ENCODE measurements around the gene INKA2.

INKA2 gene

GRCh38 chr1:111739194-111739924 is at the start of gene INKA2:
Gene INKA2 (minus strand): TSS chr1:111739395. CDS start chr1:111739242, 153 bp downstream.
- TF ChIP-seq ZNF274 (IDR thresholded peaks at IDR 0.05; ENCODE audit: low read depth, low read length) = no peak

GRCh38 chr1:111786669-111787207 is 47.5 kb upstream of the INKA2 start:
- H3K4me3 ChIP-seq (ENCODE audit: low read length) = no peak overlapping the region
- no peak for TF ChIP-seq ZNF274 (IDR thresholded peaks at IDR 0.05; ENCODE audit: low read depth, low read length)

More at GRCh38 chr1:111739194-111739924, at the start of gene INKA2:
- H3K4me3 ChIP-seq (ENCODE audit: low read length) = peak within 1 kb of the TSS; percentile 73

- TF ChIP-seq ZNF274 (IDR thresholded peaks at IDR 0.05; ENCODE audit: low read depth, low read length) = no peak
- H3K4me3 ChIP-seq (ENCODE audit: low read length) = no peak overlapping the region
Observed at GRCh38 chr1:111784273-111784901, 45.2 kb upstream of the INKA2 start.

DNA sequence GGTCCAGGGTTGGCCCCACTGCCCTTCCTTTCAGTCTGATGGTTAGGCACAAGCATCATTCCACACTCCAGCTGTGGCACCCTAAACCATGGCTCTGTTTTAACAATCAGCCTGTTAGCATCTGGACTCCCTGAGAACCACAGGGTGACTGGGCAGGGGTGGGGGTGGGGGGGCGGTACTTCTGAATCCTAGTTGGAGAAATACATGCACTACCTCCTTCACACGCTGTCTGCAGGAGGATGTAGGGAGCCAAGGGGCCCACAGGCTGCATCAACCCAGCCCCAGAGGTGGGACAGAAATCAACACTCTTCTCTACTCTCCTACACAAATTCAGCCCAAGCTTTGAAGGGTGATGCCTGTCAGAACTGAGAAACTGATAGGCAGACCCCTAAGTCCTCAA is 40.4 kb upstream of the INKA2 start:
- H3K4me3 ChIP-seq (ENCODE audit: low read length) = no peak overlapping the region
- TF ChIP-seq ZNF274 (IDR thresholded peaks at IDR 0.05; ENCODE audit: low read depth, low read length) = no peak

GRCh38 chr1:111778541-111779051 is 39.4 kb upstream of the INKA2 start:
- no peak overlapping the region for H3K4me3 ChIP-seq (ENCODE audit: low read length)
- no peak for TF ChIP-seq ZNF274 (IDR thresholded peaks at IDR 0.05; ENCODE audit: low read depth, low read length)

GRCh38 chr1:111778066-111778465 is 38.9 kb upstream of the INKA2 start:
- TF ChIP-seq ZNF274 (IDR thresholded peaks at IDR 0.05; ENCODE audit: low read depth, low read length) = no peak
- H3K4me3 ChIP-seq (ENCODE audit: low read length) = no peak overlapping the region

DNA sequence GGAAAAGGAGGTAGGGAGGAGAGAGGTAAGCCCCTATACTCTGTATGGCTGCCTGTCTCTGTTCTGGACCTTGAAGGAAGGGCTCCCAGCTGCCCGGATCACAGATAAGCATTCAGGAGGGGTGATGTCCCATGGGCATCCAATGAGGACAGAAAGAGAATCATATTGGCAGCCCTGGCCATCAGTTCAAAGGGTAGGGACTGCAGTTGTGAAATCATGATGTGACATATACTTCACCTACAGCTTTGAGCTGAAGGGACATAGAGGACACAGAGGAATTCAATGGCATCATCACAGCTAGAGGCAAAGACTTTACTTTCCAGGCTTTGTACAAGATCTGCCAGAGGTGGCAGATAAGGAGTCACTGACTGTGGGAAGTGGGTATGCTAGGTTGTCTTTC is 38.1 kb upstream of the INKA2 start:
- H3K4me3 ChIP-seq (ENCODE audit: low read length) = no peak overlapping the region
- TF ChIP-seq ZNF274 (IDR thresholded peaks at IDR 0.05; ENCODE audit: low read depth, low read length) = no peak

- TF ChIP-seq ZNF274 (IDR thresholded peaks at IDR 0.05; ENCODE audit: low read depth, low read length) = no peak
- H3K4me3 ChIP-seq (ENCODE audit: low read length) = no peak overlapping the region
Observed at GRCh38 chr1:111776861-111777260, 37.7 kb upstream of the INKA2 start.

DNA sequence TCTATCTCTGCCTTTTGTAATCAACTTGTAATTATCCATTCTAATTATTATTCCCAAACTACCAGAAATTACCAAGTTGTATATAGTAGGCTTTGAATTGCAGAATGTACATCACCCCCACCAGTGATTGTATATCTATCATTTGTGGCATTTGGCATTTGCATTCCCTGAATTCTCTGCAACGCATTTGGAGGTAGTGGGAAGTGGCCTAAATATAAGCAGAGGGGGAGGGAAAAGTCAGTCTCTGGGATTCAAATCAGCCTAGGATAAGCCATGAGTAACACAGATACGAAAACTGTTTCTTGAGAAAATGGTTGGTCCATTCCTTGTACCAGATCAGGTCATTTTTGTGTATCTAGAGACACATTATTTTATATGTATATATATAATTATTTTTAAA is 37.2 kb upstream of the INKA2 start:
- no peak for TF ChIP-seq ZNF274 (IDR thresholded peaks at IDR 0.05; ENCODE audit: low read depth, low read length)
- no peak overlapping the region for H3K4me3 ChIP-seq (ENCODE audit: low read length)

- H3K4me3 ChIP-seq (ENCODE audit: low read length) = no peak overlapping the region
- TF ChIP-seq ZNF274 (IDR thresholded peaks at IDR 0.05; ENCODE audit: low read depth, low read length) = no peak
Observed at GRCh38 chr1:111775966-111776365, 36.8 kb upstream of the INKA2 start.

DNA sequence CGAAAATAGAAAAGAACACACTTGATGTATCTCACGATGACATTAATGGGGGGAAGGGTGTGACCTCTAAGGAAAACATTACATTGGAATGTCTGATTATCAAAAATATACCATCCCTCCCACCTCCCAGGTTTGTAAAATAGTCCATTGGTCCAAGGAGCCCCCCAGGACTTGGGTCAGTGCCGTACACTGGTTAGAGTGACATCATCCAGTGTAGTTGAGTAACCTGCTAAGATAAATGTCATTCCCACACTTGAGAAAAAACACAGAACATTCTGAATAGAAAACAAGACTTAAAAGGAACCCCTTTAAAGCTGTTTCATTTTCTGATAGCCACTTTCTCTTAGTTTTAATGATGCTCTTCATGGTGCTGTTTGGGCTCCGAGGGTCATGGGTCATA is 31.7 kb upstream of the INKA2 start:
- H3K4me3 ChIP-seq (ENCODE audit: low read length) = no peak overlapping the region
- TF ChIP-seq ZNF274 (IDR thresholded peaks at IDR 0.05; ENCODE audit: low read depth, low read length) = no peak

DNA sequence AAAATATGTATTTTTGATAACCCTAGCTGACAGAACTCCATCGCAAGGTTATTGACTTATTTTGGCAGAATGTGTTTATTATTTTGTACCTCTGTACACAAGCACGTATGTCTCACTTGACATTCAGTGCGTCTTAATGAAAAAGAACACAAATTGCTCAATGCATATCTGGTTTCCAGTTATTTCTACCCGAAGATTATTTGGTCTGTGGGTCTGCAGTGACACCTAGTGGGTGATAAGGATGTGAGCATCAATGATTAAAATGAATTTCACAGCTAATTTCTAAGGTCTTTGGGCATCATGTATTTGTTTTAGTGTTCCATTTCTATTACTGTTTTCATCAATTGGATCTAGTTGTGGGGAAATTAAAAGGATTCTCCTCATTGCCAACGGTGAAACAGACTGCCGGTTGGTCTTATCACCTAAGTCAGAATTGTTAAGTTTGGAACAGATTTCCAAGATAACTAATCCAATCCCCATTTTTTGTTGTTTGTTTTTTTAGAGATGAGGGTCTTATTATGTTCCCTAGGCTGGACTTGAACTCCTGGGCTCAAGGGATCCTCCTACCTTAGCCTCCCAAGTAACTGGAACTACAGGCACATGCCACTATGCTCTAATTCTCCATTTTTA is 30.4 kb upstream of the INKA2 start:
- no peak for TF ChIP-seq ZNF274 (IDR thresholded peaks at IDR 0.05; ENCODE audit: low read depth, low read length)
- no peak overlapping the region for H3K4me3 ChIP-seq (ENCODE audit: low read length)

GRCh38 chr1:111768625-111769024 is 29.4 kb upstream of the INKA2 start:
- TF ChIP-seq ZNF274 (IDR thresholded peaks at IDR 0.05; ENCODE audit: low read depth, low read length) = no peak
- no peak overlapping the region for H3K4me3 ChIP-seq (ENCODE audit: low read length)

DNA sequence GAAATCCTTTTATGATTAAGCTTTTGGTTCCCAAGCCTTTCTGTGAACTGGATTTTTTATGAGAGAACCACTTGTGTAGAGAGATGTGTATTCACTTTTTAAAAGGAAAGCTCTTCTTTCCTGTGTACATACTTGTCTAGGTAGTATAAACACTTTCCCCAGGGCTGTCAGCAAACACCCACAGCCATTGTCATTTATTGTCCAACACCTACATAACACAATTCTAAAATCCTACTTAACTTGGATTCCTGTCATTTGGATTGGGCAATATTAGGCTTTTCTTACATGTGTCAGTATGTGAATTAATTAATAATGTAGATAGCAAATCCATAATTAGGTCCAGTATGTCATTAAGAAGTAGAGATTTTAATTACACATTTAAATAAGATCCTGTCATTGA is 28.8 kb upstream of the INKA2 start:
- TF ChIP-seq ZNF274 (IDR thresholded peaks at IDR 0.05; ENCODE audit: low read depth, low read length) = no peak
- no peak overlapping the region for H3K4me3 ChIP-seq (ENCODE audit: low read length)

DNA sequence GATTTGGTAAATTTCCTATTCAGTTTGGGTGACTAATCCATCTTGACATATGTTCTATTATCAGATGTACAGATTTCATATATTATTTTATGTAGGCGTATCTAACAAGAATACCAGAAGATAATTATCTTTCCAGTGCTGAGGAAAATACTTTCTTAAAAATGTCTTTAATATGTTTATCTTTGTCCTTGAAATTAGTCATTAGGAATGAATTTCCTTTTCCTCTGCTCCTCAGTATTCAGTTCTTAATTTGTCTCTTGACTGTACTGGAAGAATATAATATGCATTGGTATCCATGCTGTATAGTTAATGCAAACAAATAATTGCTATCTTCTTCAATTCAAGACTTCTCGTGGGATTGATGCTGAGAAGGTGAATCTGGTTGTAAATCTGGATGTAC is 23.1 kb upstream of the INKA2 start:
- no peak for TF ChIP-seq ZNF274 (IDR thresholded peaks at IDR 0.05; ENCODE audit: low read depth, low read length)

More for the DNA sequence above, 23.1 kb upstream of the INKA2 start:
- no peak overlapping the region for H3K4me3 ChIP-seq (ENCODE audit: low read length)

Data from GM08714 (cell line).